SK-N-MC (cell line): ENCODE measurements around the gene TPPP2.

Experiments used
- EZH2 ChIP-seq: fragments of 200-600 bp; sonication (generic); IDR thresholded peaks from one replicate; pipeline ENCODE4 v1.6.1; 2017; ENCODE audit warnings: antibody characterized with exemption
- POLR2AphosphoS5 ChIP-seq: IDR thresholded peaks from 2 replicates; pipeline ENCODE4 v1.6.1; 2012; ENCODE audit warnings: mild to moderate bottlenecking, low read depth, low read length, borderline replicate concordance

DNA sequence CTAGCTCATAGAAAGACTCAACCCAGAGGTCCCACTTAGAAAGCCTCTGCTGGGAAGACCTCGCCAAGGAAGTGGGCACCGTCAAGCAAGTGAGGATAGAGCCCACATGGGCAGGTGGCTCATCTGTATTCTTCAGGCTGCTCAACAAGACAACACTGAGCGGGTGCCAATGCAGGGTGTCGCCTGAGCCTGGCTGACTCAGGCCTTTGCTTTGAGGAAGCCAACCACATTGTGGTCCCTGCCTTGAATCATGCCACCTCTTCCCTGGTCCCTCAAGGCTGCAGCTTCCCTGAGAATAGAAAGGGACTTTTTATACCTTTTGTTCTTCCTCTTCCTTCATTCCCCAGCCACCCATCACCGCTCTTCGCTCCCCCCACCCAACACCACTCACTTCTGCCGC lies 6.7 kb downstream of the TPPP2 start:
- TF ChIP-seq EZH2 (no peak), POLR2AphosphoS5 (no peak)
